Forelimb muscle (tissue), 1 donor: ENCODE data around the gene DENND2A. TPM values are rescaled to one million over a fixed set of nuclear protein-coding genes. Genes with fewer than 3 reads are reported as not detected.
"Not testable (repeated sequence)": the region's sequence is repeated elsewhere in the genome, so short reads cannot be mapped to it uniquely, and the experiment has no call there.

Experiments
- DNase-seq: peaks from one replicate; pipeline ENCODE4 v3.0.0-alpha.2; 2013; ENCODE audit warnings: low read depth
- polyA plus RNA-seq: library from polyadenylated mRNA; unstranded; fragments of 120-200 nt; gene quantifications from one replicate; pipeline ENCODE4 v1.2.1, GENCODE V29; 2013; ENCODE audit not compliant: insufficient read length

The DENND2A gene
- polyA plus RNA-seq, 1 donor = 41.9 TPM

DNA sequence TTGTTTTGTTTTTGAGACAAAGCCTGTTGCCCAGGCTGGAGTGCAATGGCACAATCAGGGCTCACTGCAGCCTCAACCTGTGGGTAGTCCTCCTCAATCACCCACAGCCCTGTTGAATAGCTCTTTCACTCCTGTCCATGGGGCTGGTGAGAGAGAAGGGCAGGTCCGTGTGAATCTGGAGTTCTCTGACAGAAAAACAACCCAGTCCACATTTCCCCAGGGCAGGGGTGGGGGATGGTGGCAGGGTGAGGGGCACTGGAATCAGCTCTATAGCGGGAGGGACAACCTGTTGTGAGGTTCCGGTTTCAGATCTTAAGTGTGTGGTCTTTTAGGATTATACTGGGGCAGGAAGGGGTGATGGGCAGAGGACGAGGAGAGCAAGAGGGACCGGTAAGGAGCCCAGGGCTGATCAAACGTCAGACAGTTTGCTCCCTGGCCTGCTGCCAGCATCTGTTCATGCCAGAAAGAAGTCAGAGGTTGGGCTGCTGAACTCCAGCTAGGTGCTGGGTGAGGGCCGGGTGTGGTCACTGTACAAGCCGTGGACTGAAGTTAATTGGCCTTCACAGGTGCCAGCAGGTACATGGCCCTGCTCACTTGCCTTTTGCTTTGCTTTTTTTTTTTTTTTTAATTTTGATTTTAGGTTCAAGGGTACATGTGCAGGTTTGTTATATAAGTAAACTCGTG is 128.2 kb downstream of the DENND2A start:
- DNase-seq = no peak

GRCh38 chr7:140509789-140510188 is 130.8 kb downstream of the DENND2A start:
- DNase-seq = no peak

DNA sequence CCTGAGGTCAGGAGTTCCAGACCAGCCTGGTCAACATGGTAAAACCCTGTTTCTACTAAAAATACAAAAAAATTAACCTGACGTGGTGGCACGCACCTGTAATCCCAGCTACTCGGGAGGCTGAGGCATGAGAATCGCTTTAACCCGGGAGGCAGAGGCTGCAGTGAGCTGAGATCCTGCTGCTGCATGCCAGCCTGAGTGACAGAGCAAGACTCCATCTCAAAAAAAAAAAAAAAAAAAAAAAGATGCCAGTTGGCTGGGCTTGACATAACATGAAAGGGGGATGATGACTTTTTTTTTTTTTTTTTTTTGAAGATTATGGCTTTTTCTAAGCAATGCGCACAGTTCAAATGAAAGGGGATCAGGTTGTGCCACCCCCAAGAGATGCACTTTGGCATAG is 133.1 kb downstream of the DENND2A start:
- not testable (repeated sequence) for DNase-seq

GRCh38 chr7:140506788-140507464 is 133.7 kb downstream of the DENND2A start:
- no peak for DNase-seq

- DNase-seq = no peak
Measured at GRCh38 chr7:140501966-140502365, 138.6 kb downstream of the DENND2A start.

DNA sequence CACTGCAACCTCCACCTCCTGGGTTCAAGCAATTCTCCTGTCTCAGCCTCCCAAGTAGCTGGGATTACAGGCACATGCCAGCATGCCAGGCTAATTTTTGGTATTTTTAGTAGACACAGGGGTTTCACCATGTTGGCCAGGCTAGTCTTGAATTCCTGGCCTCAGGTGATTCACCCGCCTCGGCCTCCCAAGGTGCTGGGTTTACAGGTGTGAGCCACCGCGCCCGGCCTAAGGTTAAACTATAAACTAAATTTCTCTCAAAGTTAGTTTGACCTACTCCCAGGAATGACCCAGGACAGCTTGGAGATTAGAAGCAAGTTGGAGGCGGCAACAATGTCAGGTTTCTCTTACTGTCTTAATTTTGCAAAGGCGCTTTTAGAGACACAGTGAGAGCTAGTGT is 142.8 kb downstream of the DENND2A start:
- not testable (repeated sequence) for DNase-seq

DNA sequence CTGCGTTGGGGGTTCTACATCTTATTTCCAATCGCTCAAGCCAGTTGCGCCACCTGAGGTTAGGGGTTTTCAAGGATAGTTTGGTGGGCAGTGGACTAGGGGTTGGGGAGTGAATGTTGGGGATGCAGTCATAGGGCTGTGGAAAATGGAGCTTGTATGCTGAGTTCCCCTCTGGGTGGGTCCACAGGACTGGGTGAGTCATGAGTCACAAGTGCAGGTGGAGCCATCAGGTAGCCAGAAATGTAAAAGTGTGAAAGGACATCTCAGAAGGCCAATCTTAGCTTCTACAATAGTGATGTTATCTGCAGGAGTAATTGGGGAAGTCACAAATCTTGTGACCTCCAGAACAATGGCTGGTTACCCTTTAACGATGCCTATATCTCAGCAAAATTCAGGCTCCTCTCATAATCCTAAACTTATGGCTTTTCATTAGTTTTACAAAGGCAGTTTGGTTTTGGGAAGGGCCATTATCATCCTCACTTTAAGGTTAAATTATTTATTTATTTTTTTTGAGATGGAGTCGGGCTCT is 143.3 kb downstream of the DENND2A start:
- no peak for DNase-seq

DNA sequence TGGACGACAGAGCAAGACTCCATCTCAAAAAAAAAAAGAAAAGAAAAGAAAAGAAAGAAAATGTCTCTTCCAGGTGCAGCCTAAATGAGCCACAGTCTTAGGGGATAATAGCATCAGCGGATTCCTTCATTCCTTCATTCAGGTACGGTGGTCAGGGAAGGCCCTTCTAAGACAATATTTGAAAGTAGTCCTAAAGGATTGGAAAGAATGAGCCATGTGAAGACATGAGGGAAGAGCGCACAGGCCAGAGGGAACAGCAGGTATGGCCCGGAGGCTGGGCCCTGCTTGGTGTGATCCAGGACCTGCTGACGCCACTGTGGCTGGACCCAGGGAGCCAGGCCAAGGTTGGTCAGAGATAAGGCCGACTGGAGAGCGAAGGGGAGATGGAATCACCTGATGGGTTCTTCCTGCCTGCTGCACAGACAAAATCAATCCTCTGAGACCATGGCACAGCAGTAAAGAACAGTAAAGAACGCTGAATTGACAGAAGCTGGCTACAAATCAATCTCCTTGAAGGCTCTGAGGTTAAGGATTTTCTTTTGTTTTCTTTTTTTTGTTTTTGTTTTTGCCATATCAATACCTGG is 145.0 kb downstream of the DENND2A start:
- DNase-seq = no peak

DNA sequence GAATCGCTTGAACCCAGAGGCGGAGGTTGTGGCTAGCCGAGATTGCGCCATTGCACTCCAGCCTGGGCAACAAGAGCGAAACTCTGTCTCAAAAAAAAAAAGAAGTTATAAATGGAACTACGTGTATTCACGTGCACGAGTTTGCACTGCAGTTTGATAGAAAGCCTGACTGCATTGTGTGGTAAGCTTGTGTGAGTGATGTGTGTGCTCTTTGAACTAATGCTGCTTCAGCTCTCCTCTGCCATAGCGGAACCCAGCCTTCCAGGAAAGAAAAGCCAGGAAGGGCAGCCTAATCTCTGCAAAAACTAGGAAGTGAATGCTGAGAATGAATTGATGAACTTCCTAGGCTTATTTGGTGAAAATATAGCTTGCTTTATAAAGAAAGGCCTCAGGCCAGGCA is 145.7 kb downstream of the DENND2A start:
- no peak for DNase-seq

- DNase-seq = no peak
Measured at GRCh38 chr7:140489026-140489359, 151.6 kb downstream of the DENND2A start.

DNA sequence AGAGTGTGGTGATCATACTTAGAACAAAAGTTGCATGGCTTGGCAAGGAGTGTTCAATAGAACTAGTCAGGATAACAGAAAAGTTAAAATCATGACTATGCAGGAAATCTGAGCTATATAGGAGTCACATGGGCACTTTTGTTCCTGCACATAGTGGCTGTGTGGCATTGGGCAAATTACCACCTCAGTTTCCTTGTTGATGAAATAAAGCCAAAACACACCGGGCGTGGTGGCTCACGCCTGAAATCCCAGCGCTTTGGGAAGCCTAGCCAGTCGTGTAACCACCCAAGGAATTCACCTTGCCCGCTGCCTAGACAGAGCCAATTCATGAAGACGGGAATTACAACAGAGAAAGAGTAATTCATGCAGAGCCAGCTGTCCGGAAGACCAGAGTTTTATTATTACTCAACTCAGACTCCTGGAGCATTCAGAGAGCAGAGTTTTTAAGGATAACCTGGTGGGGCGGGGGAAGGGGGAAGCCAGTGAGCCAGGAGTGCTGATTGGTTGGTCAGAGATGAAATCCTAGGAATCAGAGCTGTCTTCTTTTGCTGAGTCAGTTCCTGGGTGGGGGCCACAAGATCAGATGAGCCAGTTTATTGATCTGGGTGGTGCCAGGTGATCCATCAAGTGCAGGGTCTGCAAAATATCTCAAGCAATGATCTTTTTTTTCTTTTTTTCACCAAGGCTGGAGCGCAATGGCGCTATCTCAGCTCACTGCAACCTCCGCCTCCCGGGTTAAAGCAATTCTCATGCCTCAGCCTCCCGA is 154.9 kb downstream of the DENND2A start:
- no peak for DNase-seq

- DNase-seq = no peak
Measured at GRCh38 chr7:140484951-140485499, 155.6 kb downstream of the DENND2A start.

DNA sequence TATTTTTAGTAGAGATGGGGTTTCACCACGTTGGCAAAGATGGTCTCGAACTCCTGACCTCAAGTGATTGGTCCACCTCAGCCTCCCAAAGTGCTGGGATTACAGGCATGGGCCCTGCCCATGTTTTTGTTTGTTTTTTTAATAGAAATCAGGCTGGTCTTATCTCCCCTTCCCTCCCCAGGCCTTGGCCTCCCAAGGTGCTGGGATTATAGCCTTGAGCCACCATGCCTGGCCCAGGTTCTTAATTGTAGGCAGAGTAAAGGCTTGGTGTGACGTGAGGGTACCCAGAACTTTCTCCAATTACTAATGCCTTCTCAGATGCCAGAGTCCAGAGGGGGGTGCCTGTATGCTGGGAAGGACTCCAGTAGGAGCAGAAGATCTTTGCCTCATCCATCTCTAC is 156.1 kb downstream of the DENND2A start:
- DNase-seq = no peak

DNA sequence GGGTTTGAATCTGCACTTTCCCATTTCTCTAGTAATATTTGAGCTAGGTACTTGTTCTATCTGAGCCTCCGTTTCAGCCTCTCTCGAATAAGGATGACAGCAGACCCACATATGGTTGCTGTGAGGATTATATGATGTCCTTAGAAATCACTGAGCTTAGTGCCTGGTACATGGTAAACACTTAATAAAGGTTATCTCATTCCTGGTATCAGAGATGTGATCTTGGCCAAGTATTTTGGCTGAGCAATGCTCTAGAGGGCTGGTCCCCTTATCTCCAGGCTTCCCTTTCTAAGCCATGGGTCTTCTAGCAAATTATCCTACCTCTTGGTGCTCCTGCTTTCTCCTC is 160.9 kb downstream of the DENND2A start:
- DNase-seq = no peak

DNA sequence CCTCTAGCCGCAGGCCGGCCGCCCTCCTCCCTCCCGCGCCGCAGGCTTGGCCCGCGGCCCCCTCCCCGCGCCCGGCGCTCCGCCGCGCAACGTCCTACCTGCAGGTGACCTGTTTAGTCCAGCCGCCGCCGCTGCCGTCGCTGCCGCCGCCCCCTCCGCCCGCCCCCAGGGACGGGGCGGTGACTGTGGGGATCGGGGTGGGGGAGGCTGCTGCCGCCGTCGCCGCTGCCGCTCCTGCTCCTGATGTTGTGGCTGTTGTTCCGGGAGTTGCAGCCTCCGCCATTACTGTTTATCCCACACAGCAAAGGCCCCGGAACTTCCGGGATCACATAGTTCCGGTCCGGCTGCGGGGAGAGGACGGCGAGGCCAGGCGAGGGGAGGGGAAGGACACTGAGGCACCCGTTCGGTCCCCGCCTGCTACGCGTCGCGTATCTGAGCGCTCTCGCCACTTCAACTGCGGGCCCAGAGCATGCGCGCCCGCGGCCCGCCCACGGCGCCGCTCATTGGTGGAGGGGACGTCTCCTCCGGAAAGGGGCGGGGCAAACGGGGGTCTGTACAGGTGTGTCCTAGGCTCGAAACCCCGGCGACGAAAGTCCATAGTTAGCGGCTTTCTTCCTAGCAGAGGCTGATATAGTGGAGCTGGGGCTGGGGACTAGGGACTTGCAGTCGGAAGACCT is 161.4 kb downstream of the DENND2A start, which contains the start of gene MKRN1:
TSS of gene MKRN1 (minus strand) at position 444 of the 677 bp plus-strand sequence. CDS start at position 283, 161 bp downstream.
- DNase-seq = peak; percentile 83

GRCh38 chr7:140478246-140479061 is 162.2 kb downstream of the DENND2A start:
- no peak for DNase-seq

DNA sequence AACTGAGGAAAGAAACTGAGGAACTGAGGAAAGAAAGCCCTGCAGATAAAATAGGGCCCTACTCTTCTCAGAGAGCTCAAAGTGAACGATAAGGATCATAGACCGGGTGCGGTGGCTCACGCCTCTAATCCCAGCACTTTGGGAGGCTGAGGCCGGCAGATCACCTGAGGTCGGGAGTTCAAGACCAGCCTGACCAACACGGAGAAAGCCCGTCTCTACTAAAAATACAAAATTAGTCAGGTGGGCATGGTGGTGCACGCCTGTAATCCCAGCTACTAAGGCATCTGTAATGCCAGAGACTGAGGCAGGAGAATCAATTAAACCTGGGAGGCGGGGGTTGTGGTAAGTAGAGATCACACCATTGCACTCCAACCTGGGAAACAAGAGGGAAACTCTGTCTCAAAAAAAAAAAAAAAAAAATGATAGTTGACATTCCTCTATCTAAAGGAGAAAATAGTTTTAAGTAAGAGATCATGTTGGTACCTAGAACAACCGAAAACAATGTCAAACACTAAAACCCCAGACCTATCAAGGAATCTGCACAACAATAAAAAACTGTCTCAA is 163.8 kb downstream of the DENND2A start:
- DNase-seq = no peak

GRCh38 chr7:140475747-140476333 is 164.8 kb downstream of the DENND2A start:
- DNase-seq = no peak
